Effector memory CD4-positive, alpha-beta T cell (primary cell): ENCODE results near the gene F8.
"Not testable (repeated sequence)": the region's sequence is repeated elsewhere in the genome, so short reads cannot be mapped to it uniquely, and the experiment has no call there.

Experiments used
- DNase-seq, 3 donors: peaks; one replicate each; pipeline ENCODE4 v3.0.0-alpha.2; 2020
- H3K27ac ChIP-seq: 2 replicates; pipeline ENCODE4 v1.7.0; 2013; ENCODE audit warnings: mild to moderate bottlenecking, low read length, moderate library complexity; ENCODE audit not compliant: insufficient read depth, poor library complexity, severe bottlenecking
- H3K27me3 ChIP-seq: replicated peaks from 2 replicates; pipeline ENCODE4 v1.7.0; 2013; ENCODE audit warnings: mild to moderate bottlenecking, low read length; ENCODE audit not compliant: insufficient read depth, control insufficient read depth, poor library complexity, severe bottlenecking
- H3K36me3 ChIP-seq: 2 replicates; pipeline ENCODE4 v1.7.0; 2013; ENCODE audit warnings: mild to moderate bottlenecking, low read length, moderate library complexity; ENCODE audit not compliant: control insufficient read depth, insufficient read depth
- H3K4me1 ChIP-seq: 2 replicates; pipeline ENCODE4 v1.7.0; 2013; ENCODE audit warnings: low read length, mild to moderate bottlenecking; ENCODE audit not compliant: control insufficient read depth, insufficient read depth, poor library complexity, severe bottlenecking
- H3K4me3 ChIP-seq: 2 replicates; pipeline ENCODE4 v1.7.0; 2013; ENCODE audit warnings: low read length, low read depth, mild to moderate bottlenecking; ENCODE audit not compliant: insufficient read depth, poor library complexity, severe bottlenecking
- H3K9me3 ChIP-seq: 2 replicates; pipeline ENCODE4 v1.7.0; 2013; ENCODE audit warnings: mild to moderate bottlenecking, low read length, moderate library complexity; ENCODE audit not compliant: control insufficient read depth

The F8 gene

GRCh38 chrX:154840856-154841255 is 181.7 kb downstream of the F8 start:
- no peaks in the 10 kb centered on the region for H3K27me3 ChIP-seq
- H3K27ac ChIP-seq = no peak overlapping the region
- H3K4me3 ChIP-seq = no peak overlapping the region
- no peak for DNase-seq
- no peaks in the 10 kb centered on the region for H3K9me3 ChIP-seq
- H3K4me1 ChIP-seq = no peaks in the 10 kb centered on the region
- H3K36me3 ChIP-seq = no peaks in the 10 kb centered on the region

GRCh38 chrX:154836163-154836562 is 186.4 kb downstream of the F8 start:
- H3K27me3 ChIP-seq = no peaks in the 10 kb centered on the region
- H3K27ac ChIP-seq = no peak overlapping the region
- H3K4me1 ChIP-seq = no peaks in the 10 kb centered on the region
- no peaks in the 10 kb centered on the region for H3K36me3 ChIP-seq
- H3K9me3 ChIP-seq = no peaks in the 10 kb centered on the region
- H3K4me3 ChIP-seq = no peak overlapping the region
- DNase-seq = no peak

GRCh38 chrX:154834562-154834961 is 188.0 kb downstream of the F8 start, which contains the start of gene SMIM9:
TSS of gene SMIM9 (minus strand) at chrX:154834662. CDS start at chrX:154830856, 3,806 bp downstream.
- no peak within 1 kb of the TSS for H3K4me3 ChIP-seq
- no peak for DNase-seq
- H3K4me1 ChIP-seq = no peaks in the 10 kb centered on the region
- H3K27ac ChIP-seq = no peak within 1 kb of the TSS
- H3K36me3 ChIP-seq = no peaks in the 10 kb centered on the region
- H3K9me3 ChIP-seq = no peaks in the 10 kb centered on the region
- H3K27me3 ChIP-seq = no peaks in the 10 kb centered on the region

- Histone ChIP-seq H3K36me3 (no peaks in the 10 kb centered on the region), H3K4me1 (no peaks in the 10 kb centered on the region), H3K27me3 (no peaks in the 10 kb centered on the region), H3K4me3 (no peak overlapping the region), H3K27ac (no peak overlapping the region), H3K9me3 (no peaks in the 10 kb centered on the region)
- DNase-seq = no peak
Measured at GRCh38 chrX:154833746-154834274, 188.7 kb downstream of the F8 start.

- Histone ChIP-seq H3K27ac (no peak overlapping the region), H3K36me3 (no peaks in the 10 kb centered on the region), H3K4me1 (no peaks in the 10 kb centered on the region), H3K9me3 (no peaks in the 10 kb centered on the region), H3K27me3 (no peaks in the 10 kb centered on the region), H3K4me3 (no peak overlapping the region)
- DNase-seq = no peak
Measured at GRCh38 chrX:154829926-154830442, 192.5 kb downstream of the F8 start.

GRCh38 chrX:154829134-154829533 is 193.4 kb downstream of the F8 start:
- no peak for DNase-seq
- Histone ChIP-seq H3K27me3 (no peaks in the 10 kb centered on the region), H3K4me1 (no peaks in the 10 kb centered on the region), H3K9me3 (no peaks in the 10 kb centered on the region), H3K36me3 (no peaks in the 10 kb centered on the region), H3K27ac (no peak overlapping the region), H3K4me3 (no peak overlapping the region)

GRCh38 chrX:154828016-154828408 is 194.5 kb downstream of the F8 start:
- no peak overlapping the region for H3K4me3 ChIP-seq
- H3K4me1 ChIP-seq = no peaks in the 10 kb centered on the region
- no peak for DNase-seq
- H3K27ac ChIP-seq = no peak overlapping the region
- H3K36me3 ChIP-seq = no peaks in the 10 kb centered on the region
- no peaks in the 10 kb centered on the region for H3K27me3 ChIP-seq
- H3K9me3 ChIP-seq = no peaks in the 10 kb centered on the region

GRCh38 chrX:154827194-154828015 is 195.1 kb downstream of the F8 start:
- Histone ChIP-seq H3K27ac (no peak overlapping the region), H3K4me1 (no peaks in the 10 kb centered on the region), H3K36me3 (no peaks in the 10 kb centered on the region), H3K4me3 (no peak overlapping the region), H3K27me3 (no peaks in the 10 kb centered on the region), H3K9me3 (no peaks in the 10 kb centered on the region)
- no peak for DNase-seq

- not testable (repeated sequence) for H3K4me3 ChIP-seq, H3K4me1 ChIP-seq, H3K27ac ChIP-seq, H3K36me3 ChIP-seq, H3K9me3 ChIP-seq, DNase-seq, H3K27me3 ChIP-seq
Measured at GRCh38 chrX:154825586-154825985, 196.9 kb downstream of the F8 start.

- no peaks in the 10 kb centered on the region for H3K9me3 ChIP-seq
- no peaks in the 10 kb centered on the region for H3K36me3 ChIP-seq
- no peaks in the 10 kb centered on the region for H3K4me1 ChIP-seq
- no peak overlapping the region for H3K4me3 ChIP-seq
- no peak overlapping the region for H3K27ac ChIP-seq
- no peak for DNase-seq
- no peaks in the 10 kb centered on the region for H3K27me3 ChIP-seq
Measured at GRCh38 chrX:154824638-154825037, 197.9 kb downstream of the F8 start.
